Left hindlimb (tissue), 1 donor: ENCODE measurements around the gene LPO.

Experiments used
- DNase-seq: peaks from one replicate; pipeline ENCODE4 v3.0.0-alpha.2; 2018

Gene LPO

GRCh38 chr17:58264407-58265103 is 26.2 kb downstream of the LPO start:
- no peak for DNase-seq

GRCh38 chr17:58265271-58265670 is 26.9 kb downstream of the LPO start:
- DNase-seq, result no peak

GRCh38 chr17:58265902-58266875 is 27.8 kb downstream of the LPO start:
- no peak for DNase-seq

- no peak for DNase-seq
Observed at GRCh38 chr17:58267347-58268324, 29.3 kb downstream of the LPO start.

GRCh38 chr17:58268326-58268725 is 29.9 kb downstream of the LPO start:
- no peak for DNase-seq

- DNase-seq, result no peak
Observed at GRCh38 chr17:58268774-58269556, 30.6 kb downstream of the LPO start.

GRCh38 chr17:58269557-58270291 is 31.3 kb downstream of the LPO start:
- DNase-seq, result no peak

- no peak for DNase-seq
Observed at GRCh38 chr17:58270476-58271215, 32.3 kb downstream of the LPO start.

GRCh38 chr17:58271216-58271931 is 33.0 kb downstream of the LPO start:
- no peak for DNase-seq

GRCh38 chr17:58272367-58273280 is 34.2 kb downstream of the LPO start:
- DNase-seq, result no peak

GRCh38 chr17:58273453-58274104 is 35.2 kb downstream of the LPO start:
- DNase-seq, result no peak

GRCh38 chr17:58275417-58275816 is 37.0 kb downstream of the LPO start:
- no peak for DNase-seq

GRCh38 chr17:58276423-58276822 is 38.0 kb downstream of the LPO start:
- no peak for DNase-seq

- no peak for DNase-seq
Observed at GRCh38 chr17:58277107-58277801, 38.9 kb downstream of the LPO start.

GRCh38 chr17:58277802-58278595 is 39.6 kb downstream of the LPO start:
- no peak for DNase-seq

- no peak for DNase-seq
Observed at GRCh38 chr17:58278661-58279015, 40.3 kb downstream of the LPO start.
